HepG2 (cell line): ENCODE measurements around the gene C4BPA. TPM values are rescaled to one million over a fixed set of nuclear protein-coding genes. Genes with fewer than 3 reads are reported as not detected.

Source experiments
- CEBPG ChIP-seq: IDR thresholded peaks from 2 replicates; pipeline ENCODE4 v1.6.1; 2016
- DMAP1 ChIP-seq: IDR thresholded peaks from 2 replicates; pipeline ENCODE4 v1.6.1; 2016
- EZH2 ChIP-seq: conservative IDR thresholded peaks from 2 replicates; pipeline ENCODE4 v1.6.1; 2012; ENCODE audit warnings: mild to moderate bottlenecking, low read depth, low read length, moderate library complexity
- ISX ChIP-seq: sonication (generic); formaldehyde crosslinking; conservative IDR thresholded peaks from 2 replicates; pipeline ENCODE4 v1.5.0; 2020; ENCODE audit warnings: missing genetic modification reagents
- JUND ChIP-seq: sonication (generic); formaldehyde crosslinking; IDR thresholded peaks from 2 replicates; pipeline ENCODE4 v1.8.0; 2022; ENCODE audit warnings: mild to moderate bottlenecking, missing genetic modification reagents
- KLF12 ChIP-seq: sonication (generic); formaldehyde crosslinking; IDR thresholded peaks from 2 replicates; pipeline ENCODE4 v1.4.0; 2020; ENCODE audit warnings: missing genetic modification reagents, borderline replicate concordance
- MTA1 ChIP-seq: sonication (generic); formaldehyde crosslinking; IDR thresholded peaks from 2 replicates; pipeline ENCODE4 v1.4.0; 2020; ENCODE audit warnings: missing genetic modification reagents, mild to moderate bottlenecking, borderline replicate concordance
- MZF1 ChIP-seq: sonication (generic); formaldehyde crosslinking; IDR thresholded peaks from 2 replicates; pipeline ENCODE4 v1.8.1; 2023; ENCODE audit warnings: mild to moderate bottlenecking, missing genetic modification reagents, borderline replicate concordance
- POGZ ChIP-seq: sonication (generic); formaldehyde crosslinking; IDR thresholded peaks from 2 replicates; pipeline ENCODE4 v1.4.0; 2020; ENCODE audit warnings: mild to moderate bottlenecking, missing genetic modification reagents
- POLR2AphosphoS5 ChIP-seq: IDR thresholded peaks from 2 replicates; pipeline ENCODE4 v1.6.1; 2012; ENCODE audit warnings: low read depth, low read length
- SETDB1 ChIP-seq: sonication (generic); formaldehyde crosslinking; IDR thresholded peaks from 2 replicates; pipeline ENCODE4 v1.5.1; 2020; ENCODE audit warnings: missing genetic modification reagents, mild to moderate bottlenecking, borderline replicate concordance
- SNAI1 ChIP-seq: sonication (generic); formaldehyde crosslinking; IDR thresholded peaks from 2 replicates; pipeline ENCODE4 v1.5.0; 2020; ENCODE audit warnings: mild to moderate bottlenecking, missing genetic modification reagents, borderline replicate concordance
- SP2 ChIP-seq: sonication (generic); formaldehyde crosslinking; IDR thresholded peaks from 2 replicates; pipeline ENCODE4 v1.5.1; 2020; ENCODE audit warnings: mild to moderate bottlenecking, missing genetic modification reagents
- TP53 ChIP-seq: sonication (generic); formaldehyde crosslinking; conservative IDR thresholded peaks from 2 replicates; pipeline ENCODE4 v1.4.0; 2020; ENCODE audit warnings: missing genetic modification reagents
- WIZ ChIP-seq: sonication (generic); formaldehyde crosslinking; IDR thresholded peaks from 2 replicates; pipeline ENCODE4 v1.5.1; 2020; ENCODE audit warnings: mild to moderate bottlenecking, missing genetic modification reagents
- ZFP41 ChIP-seq: sonication (generic); formaldehyde crosslinking; IDR thresholded peaks from 2 replicates; pipeline ENCODE4 v1.4.0; 2020; ENCODE audit warnings: mild to moderate bottlenecking, missing genetic modification reagents, borderline replicate concordance
- ZNF234 ChIP-seq: sonication (generic); formaldehyde crosslinking; conservative IDR thresholded peaks from 2 replicates; pipeline ENCODE4 v1.5.1; 2020; ENCODE audit warnings: mild to moderate bottlenecking, missing genetic modification reagents
- ZNF343 ChIP-seq: sonication (generic); formaldehyde crosslinking; IDR thresholded peaks from 2 replicates; pipeline ENCODE4 v1.4.0; 2020; ENCODE audit warnings: mild to moderate bottlenecking, missing genetic modification reagents
- ZNF550 ChIP-seq: sonication (generic); formaldehyde crosslinking; IDR thresholded peaks from 2 replicates; pipeline ENCODE4 v1.4.0; 2020; ENCODE audit warnings: mild to moderate bottlenecking, missing genetic modification reagents, borderline replicate concordance
- ZNF562 ChIP-seq: sonication (generic); formaldehyde crosslinking; IDR thresholded peaks from 2 replicates; pipeline ENCODE4 v1.8.0; 2022; ENCODE audit warnings: missing genetic modification reagents, borderline replicate concordance
- ZNF564 ChIP-seq: sonication (generic); formaldehyde crosslinking; IDR thresholded peaks from 2 replicates; pipeline ENCODE4 v1.8.1; 2023; ENCODE audit warnings: mild to moderate bottlenecking, missing genetic modification reagents
- ZNF709 ChIP-seq: sonication (generic); formaldehyde crosslinking; IDR thresholded peaks from 2 replicates; pipeline ENCODE4 v1.5.0; 2020; ENCODE audit warnings: mild to moderate bottlenecking, missing genetic modification reagents
- ZNF713 ChIP-seq: sonication (generic); formaldehyde crosslinking; IDR thresholded peaks from 2 replicates; pipeline ENCODE4 v1.4.0; 2020; ENCODE audit warnings: mild to moderate bottlenecking, missing genetic modification reagents
- polyA plus RNA-seq, 8 experiments: library from polyadenylated mRNA; depleted of rRNA in 3 of 8; stranded (reverse) in 7 of 8; unstranded in 1 of 8; fragments of >200 nt; fragmentation: Illumina TruSeq in 4 of 8; extraction: Trizol in 4 of 8; gene quantifications; 2 replicates each; pipeline versions ENCODE4 v1.2.1 to v1.2.3, GENCODE V29; 2011 to 2016; ENCODE audit warnings: low read depth in 4 of 8, missing spikeins in 1 of 8, mixed read lengths in 1 of 8; ENCODE audit not compliant: insufficient read depth in 1 of 8
- total RNA-seq, 5 experiments: library from RNA; depleted of rRNA; stranded (reverse); fragments of >200 nt; fragmentation: Illumina TruSeq; extraction: Trizol; gene quantifications; 2 replicates each; pipeline ENCODE4 v1.2.3, GENCODE V29; 2016; ENCODE audit warnings: low read depth in 1 of 5
- TF ChIP-seq, protein P1 (sequence below): fragments of 450-650 bp; IDR thresholded peaks from 2 replicates; pipeline ENCODE4 v1.6.1; 2016
- TF ChIP-seq, protein P2 (sequence below): sonication (generic); formaldehyde crosslinking; IDR thresholded peaks from 2 replicates; pipeline ENCODE4 v1.4.0; 2020; ENCODE audit warnings: missing genetic modification reagents, borderline replicate concordance
- TF ChIP-seq, protein P3 (sequence below): sonication (generic); formaldehyde crosslinking; IDR thresholded peaks from 2 replicates; pipeline ENCODE4 v1.9.0; 2021; ENCODE audit warnings: missing genetic modification reagents, mild to moderate bottlenecking, borderline replicate concordance
- TF ChIP-seq, protein P4 (sequence below): sonication (generic); formaldehyde crosslinking; IDR thresholded peaks from 2 replicates; pipeline ENCODE4 v1.4.0; 2020; ENCODE audit warnings: low read depth, mild to moderate bottlenecking, missing genetic modification reagents

The C4BPA gene
- total and polyA plus RNA-seq, 2 of the 13 experiments (the other 11 are each of a cell fraction or from before 2014, with no cell fraction given), result 32.1 to 60.1 TPM

DNA sequence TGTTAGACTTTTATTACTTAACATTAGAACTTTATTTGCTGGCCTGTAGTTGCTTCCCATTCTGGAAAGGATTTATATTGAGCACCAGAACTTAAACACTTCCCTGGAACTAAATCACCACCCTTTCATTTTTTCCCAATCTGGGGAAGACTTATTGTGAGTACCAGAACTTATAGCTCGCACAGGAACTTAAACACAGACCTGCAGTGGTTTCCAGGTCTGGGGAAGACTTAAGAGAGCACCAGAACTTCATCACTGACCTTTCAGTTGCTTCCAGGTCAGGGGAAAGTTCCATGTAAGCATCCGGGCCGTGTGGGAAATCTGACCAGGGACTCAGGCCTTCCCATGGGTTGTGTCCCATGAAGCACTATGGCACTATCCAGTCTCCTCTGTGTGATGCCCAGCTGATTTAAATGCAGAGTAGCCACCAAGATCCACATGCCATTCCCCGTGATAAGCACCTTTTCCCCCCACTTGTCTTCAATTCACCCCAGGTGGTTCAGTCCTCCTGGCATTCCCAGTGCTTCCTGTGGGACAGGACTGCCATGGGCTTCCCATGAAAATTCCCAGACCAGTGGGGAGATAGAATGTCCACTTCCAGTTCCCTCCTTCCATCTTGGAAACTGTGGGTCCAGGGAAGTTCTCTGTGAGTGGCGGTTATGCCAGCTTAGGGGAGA is 48.9 kb downstream of the C4BPA start (continued):
- TF ChIP-seq SETDB1 (CRISPR knock-in tag), result peak; percentile 88
- TF ChIP-seq ZFP41 (CRISPR knock-in tag), result no peak
- no peak for TF ChIP-seq MZF1 (CRISPR knock-in tag)
- no peak for TF ChIP-seq ZNF234 (CRISPR knock-in tag)
- TF ChIP-seq WIZ (CRISPR knock-in tag), result peak; percentile 90
- TF ChIP-seq ZNF709 (CRISPR knock-in tag), result 0 out of 2 replicates have a peak, but pooled peaks have one; percentile 40
- TF ChIP-seq ZNF713, result no peak
- no peak for TF ChIP-seq SP2 (CRISPR knock-in tag)
- TF ChIP-seq ZNF550, result no peak
- TF ChIP-seq ZNF564 (CRISPR knock-in tag), result no peak
- no peak for TF ChIP-seq MTA1 (CRISPR knock-in tag)
- no peak for TF ChIP-seq DMAP1 (CRISPR knock-in tag)
- TF ChIP-seq TP53 (CRISPR knock-in tag), result no peak
- TF ChIP-seq JUND (CRISPR knock-in tag), result peak; percentile 63; the same call in 1 of the 2 replicates
- TF ChIP-seq KLF12 (CRISPR knock-in tag), result 0 out of 2 replicates have a peak, but pooled peaks have one; percentile 27
- TF ChIP-seq, protein P1, sequence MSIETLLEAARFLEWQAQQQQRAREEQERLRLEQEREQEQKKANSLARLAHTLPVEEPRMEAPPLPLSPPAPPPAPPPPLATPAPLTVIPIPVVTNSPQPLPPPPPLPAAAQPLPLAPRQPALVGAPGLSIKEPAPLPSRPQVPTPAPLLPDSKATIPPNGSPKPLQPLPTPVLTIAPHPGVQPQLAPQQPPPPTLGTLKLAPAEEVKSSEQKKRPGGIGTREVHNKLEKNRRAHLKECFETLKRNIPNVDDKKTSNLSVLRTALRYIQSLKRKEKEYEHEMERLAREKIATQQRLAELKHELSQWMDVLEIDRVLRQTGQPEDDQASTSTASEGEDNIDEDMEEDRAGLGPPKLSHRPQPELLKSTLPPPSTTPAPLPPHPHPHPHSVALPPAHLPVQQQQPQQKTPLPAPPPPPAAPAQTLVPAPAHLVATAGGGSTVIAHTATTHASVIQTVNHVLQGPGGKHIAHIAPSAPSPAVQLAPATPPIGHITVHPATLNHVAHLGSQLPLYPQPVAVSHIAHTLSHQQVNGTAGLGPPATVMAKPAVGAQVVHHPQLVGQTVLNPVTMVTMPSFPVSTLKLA, result no peak
- TF ChIP-seq ISX (CRISPR knock-in tag), result no peak
- TF ChIP-seq ZNF562 (CRISPR knock-in tag), result no peak
- peak; percentile 25 for TF ChIP-seq CEBPG (CRISPR knock-in tag)
- TF ChIP-seq, protein P2, sequence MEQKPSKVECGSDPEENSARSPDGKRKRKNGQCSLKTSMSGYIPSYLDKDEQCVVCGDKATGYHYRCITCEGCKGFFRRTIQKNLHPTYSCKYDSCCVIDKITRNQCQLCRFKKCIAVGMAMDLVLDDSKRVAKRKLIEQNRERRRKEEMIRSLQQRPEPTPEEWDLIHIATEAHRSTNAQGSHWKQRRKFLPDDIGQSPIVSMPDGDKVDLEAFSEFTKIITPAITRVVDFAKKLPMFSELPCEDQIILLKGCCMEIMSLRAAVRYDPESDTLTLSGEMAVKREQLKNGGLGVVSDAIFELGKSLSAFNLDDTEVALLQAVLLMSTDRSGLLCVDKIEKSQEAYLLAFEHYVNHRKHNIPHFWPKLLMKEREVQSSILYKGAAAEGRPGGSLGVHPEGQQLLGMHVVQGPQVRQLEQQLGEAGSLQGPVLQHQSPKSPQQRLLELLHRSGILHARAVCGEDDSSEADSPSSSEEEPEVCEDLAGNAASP (CRISPR knock-in tag), result peak; percentile 43; the same call in 1 of the 2 replicates
- TF ChIP-seq POGZ (CRISPR knock-in tag), result peak; percentile 92
- TF ChIP-seq, protein P3, sequence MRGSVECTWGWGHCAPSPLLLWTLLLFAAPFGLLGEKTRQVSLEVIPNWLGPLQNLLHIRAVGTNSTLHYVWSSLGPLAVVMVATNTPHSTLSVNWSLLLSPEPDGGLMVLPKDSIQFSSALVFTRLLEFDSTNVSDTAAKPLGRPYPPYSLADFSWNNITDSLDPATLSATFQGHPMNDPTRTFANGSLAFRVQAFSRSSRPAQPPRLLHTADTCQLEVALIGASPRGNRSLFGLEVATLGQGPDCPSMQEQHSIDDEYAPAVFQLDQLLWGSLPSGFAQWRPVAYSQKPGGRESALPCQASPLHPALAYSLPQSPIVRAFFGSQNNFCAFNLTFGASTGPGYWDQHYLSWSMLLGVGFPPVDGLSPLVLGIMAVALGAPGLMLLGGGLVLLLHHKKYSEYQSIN, result no peak
- TF ChIP-seq EZH2, result no peak; the same call in 1 of the 2 replicates
- TF ChIP-seq, protein P4, sequence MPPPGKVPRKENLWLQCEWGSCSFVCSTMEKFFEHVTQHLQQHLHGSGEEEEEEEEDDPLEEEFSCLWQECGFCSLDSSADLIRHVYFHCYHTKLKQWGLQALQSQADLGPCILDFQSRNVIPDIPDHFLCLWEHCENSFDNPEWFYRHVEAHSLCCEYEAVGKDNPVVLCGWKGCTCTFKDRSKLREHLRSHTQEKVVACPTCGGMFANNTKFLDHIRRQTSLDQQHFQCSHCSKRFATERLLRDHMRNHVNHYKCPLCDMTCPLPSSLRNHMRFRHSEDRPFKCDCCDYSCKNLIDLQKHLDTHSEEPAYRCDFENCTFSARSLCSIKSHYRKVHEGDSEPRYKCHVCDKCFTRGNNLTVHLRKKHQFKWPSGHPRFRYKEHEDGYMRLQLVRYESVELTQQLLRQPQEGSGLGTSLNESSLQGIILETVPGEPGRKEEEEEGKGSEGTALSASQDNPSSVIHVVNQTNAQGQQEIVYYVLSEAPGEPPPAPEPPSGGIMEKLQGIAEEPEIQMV (CRISPR knock-in tag), result no peak
- 0 out of 2 replicates have a peak, but pooled peaks have one; percentile 43 for TF ChIP-seq SNAI1 (CRISPR knock-in tag)
- no peak for TF ChIP-seq ZNF343
- TF ChIP-seq POLR2AphosphoS5, result peak; percentile 54
